HG03196 (cell line): ENCODE data around the gene TBC1D24.

Experiments used
- ATAC-seq: cut with Tn5 transposase; IDR thresholded peaks from one replicate; pipeline ENCODE4 v1.9.1; 2021; ENCODE audit not compliant: unreplicated experiment

Gene TBC1D24

GRCh38 chr16:2482708-2483534 lies 8.0 kb downstream of the TBC1D24 start:
- ATAC-seq = no peak

DNA sequence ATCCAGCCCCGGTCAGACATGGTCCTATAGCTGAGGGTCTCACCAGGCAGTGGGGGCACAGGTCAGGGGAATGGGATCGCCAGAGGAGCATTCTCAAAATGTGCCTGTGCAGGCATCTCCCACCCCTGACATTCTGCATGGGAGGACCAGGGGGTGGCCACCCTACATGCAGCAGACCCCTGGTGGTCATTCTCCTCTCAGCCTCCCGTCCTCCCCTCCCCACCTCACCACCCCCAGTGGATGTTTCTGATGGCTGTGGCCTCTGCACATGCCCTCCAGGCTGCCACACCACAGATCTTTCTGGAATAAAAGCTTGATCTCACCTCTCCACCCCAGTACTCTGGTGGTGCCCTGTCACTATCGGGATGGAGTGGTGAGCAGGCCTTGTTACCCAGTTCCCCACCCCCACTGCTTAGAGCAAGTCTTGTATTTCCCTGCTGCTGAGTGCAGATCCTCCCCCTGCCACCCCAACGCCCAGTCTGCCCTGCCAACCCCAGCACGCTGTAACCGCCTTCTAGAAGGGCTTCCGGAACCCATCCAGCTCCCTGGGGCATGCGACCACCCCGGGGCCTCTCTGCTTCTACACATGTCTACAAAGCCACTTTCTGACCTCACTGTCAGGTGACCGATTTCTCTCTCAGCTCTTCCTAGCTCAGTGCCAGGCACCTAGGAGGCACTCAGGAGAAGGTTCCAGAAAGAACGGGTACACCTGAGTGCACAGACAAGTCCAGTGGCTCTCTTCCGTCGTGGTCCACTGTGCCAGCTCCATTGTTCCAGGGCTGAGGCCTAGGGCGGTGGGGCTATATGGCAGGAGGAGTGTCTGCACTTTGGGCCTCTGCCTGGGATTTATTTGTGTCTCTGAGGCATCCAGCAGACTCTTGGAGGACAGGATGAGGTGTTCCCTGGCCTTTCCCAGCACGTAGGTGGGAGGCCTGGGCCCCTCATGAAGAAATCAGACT lies 9.3 kb downstream of the TBC1D24 start:
- ATAC-seq = no peak

GRCh38 chr16:2484898-2485508 lies 10.1 kb downstream of the TBC1D24 start:
- ATAC-seq = no peak

DNA sequence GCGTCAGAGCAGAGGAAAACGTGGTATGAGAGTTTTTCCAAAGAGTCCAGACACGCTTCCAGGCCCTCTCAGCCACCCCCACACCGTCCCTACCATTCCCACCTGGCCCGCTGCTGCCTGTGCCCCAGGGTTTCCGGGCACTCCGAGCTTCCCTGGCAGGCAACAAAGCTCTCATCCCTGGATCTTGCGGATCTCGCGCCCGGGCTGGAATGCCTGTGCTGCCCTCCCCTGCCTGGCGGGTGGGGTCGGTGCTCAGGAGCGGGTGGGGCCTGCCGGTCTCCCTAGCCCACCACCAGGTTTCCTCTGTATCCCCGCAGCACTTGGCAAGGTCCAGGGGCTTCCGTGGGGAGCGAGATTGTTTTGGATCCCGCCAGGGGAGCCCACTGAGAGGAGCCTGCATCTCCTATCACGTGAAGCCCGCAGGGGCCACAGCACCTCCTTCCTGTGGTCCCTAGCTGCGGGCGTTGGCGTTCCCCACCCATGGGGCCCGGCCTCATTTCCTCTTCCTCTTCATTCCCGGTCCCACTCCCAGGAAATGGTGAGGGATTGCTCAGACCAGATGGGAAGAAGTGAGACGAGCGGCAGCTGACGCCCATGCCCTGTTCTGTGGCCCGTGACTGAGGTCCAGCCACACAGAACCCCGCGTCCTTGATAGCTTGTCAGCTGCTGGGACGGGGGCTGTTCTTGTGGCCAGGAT lies 11.0 kb downstream of the TBC1D24 start:
- no peak for ATAC-seq

GRCh38 chr16:2486645-2487516 lies 12.0 kb downstream of the TBC1D24 start:
- peak; percentile 66 for ATAC-seq

DNA sequence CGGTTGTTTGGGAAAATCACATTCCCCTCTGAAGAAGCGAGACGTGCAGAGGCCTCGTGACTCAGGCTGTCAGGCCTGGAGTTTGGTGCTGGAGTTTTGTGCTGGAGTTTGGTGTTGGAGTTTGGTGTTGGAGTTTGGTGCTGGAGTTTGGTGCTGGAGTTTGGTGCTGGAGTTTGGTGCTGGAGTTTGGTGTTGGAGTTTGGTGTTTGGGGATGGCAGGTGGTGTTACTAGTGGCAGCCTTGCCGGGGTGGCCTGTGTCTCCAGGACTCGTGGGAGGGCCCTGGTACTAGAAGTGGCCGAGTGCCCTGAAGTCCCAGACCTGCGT lies 12.6 kb downstream of the TBC1D24 start:
- ATAC-seq = no peak

- no peak for ATAC-seq
Observed at GRCh38 chr16:2487903-2488531, 13.1 kb downstream of the TBC1D24 start.

GRCh38 chr16:2489581-2489980 lies 14.7 kb downstream of the TBC1D24 start:
- ATAC-seq = no peak

GRCh38 chr16:2490190-2491105 lies 15.5 kb downstream of the TBC1D24 start:
- ATAC-seq = no peak

- no peak for ATAC-seq
Observed at GRCh38 chr16:2492292-2492691, 17.4 kb downstream of the TBC1D24 start.

DNA sequence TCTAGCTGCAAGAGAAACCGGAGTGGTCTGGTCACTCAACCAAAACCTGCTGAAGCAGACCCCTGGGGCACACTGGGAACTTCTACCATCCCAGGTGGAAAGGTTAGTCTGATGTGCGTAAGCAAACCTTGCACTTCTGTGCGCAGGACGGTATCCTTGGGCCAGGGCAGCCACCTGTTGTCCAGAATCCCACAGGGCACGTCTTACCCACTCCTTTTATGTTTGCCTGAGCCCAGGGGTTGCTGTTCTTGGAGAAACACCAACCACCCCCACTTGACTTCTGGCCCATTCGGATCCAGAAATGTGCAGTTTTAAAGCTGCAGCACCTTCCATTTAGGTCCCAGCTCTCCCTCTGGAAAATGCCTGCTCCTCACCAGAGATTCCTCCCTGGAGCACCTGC lies 18.7 kb downstream of the TBC1D24 start:
- ATAC-seq = no peak

GRCh38 chr16:2494616-2495015 lies 19.7 kb downstream of the TBC1D24 start:
- ATAC-seq = no peak

DNA sequence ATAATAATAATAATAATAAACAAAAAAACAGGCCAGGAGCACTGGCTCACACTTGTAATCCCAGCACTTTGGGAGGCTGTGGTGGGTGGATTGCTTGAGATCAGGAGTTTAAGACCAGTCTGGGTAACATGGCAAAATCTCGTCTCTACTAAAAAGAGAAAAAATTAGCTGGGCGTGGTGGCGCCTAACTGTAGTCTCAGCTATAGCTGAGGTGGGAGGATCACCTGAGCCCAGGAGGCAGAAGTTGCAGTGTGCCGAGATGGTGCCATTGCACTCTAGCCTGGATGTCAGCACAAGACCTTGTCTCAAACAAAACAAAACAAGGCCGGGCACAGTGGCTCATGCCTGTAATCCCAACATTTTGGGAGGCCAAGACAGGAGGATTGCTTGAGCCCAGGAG lies 20.1 kb downstream of the TBC1D24 start:
- ATAC-seq = no peak

- ATAC-seq = no peak
Observed at GRCh38 chr16:2496223-2497115, 21.5 kb downstream of the TBC1D24 start.

GRCh38 chr16:2497116-2497630 lies 22.2 kb downstream of the TBC1D24 start:
- no peak for ATAC-seq

DNA sequence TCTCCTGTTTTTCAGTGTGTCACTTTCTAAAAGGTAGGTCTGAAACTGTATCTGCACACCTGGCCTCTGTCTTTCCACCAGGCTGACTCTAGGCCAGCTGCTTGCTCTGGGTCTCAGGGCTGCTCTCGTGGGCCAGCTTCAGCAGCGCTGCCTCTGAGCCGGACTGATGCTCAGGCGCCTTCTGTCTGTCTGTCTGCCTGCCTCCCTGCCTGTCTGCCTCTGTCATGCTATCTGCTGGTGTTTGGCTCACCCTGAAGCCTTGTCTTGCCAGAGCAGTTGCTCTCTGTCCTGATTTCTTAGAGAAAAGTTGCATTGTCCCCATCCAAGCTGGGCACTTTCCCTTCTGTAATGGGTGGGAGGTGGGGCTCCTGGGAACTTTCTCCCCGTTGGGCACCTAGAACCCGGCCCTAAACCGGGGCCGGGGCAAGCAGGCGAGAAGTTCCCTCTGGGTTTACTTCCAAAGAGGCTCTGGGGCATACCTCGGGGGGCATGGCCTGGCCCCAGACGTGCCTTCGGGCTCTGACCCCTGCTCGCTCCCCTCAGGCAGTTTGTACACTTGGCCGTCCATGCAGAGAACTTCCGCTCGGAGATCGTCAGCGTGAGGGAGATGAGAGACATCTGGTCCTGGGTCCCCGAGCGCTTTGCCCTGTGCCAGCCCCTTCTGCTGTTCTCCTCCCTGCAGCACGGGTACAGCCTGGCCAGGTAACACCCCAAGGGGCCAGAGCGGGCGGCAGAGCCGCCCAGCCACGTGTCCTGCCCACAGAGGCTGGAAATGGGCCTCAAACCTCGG lies 23.0 kb downstream of the TBC1D24 start:
- ATAC-seq = no peak
